Measurements from ENCODE around the gene THAP9.
"Not testable (repeated sequence)": the region's sequence is repeated elsewhere in the genome, so short reads cannot be mapped to it uniquely, and the experiment has no call there.

THAP9 gene

GRCh38 chr4:82893942-82894341, 6.6 kb upstream of the THAP9 start:
- no peak for DNase-seq

- no peak for DNase-seq
Measured at GRCh38 chr4:82896755-82897154, 3.8 kb upstream of the THAP9 start.

GRCh38 chr4:82898322-82899243, 2.0 kb upstream of the THAP9 start:
- DNase-seq = no peak

GRCh38 chr4:82899374-82900065, 1.0 kb upstream of the THAP9 start:
- peak in 1 of 2 donors; percentile 50 for DNase-seq

GRCh38 chr4:82900066-82900410, 497 bp upstream of the THAP9 start:
- DNase-seq = no peak

- no peak for DNase-seq
Measured at GRCh38 chr4:82901183-82901718, 716 bp downstream of the THAP9 start.

GRCh38 chr4:82903737-82904136, 3.2 kb downstream of the THAP9 start:
- DNase-seq = no peak

GRCh38 chr4:82905205-82905604, 4.7 kb downstream of the THAP9 start:
- no peak for DNase-seq

GRCh38 chr4:82906469-82906868, 5.9 kb downstream of the THAP9 start:
- no peak for DNase-seq

- no peak for DNase-seq
Measured at GRCh38 chr4:82909326-82909725, 8.8 kb downstream of the THAP9 start.

GRCh38 chr4:82913305-82913704, 12.8 kb downstream of the THAP9 start:
- no peak for DNase-seq

- not testable (repeated sequence) for DNase-seq
Measured at GRCh38 chr4:82913968-82914367, 13.4 kb downstream of the THAP9 start.

GRCh38 chr4:82918091-82918490, 17.6 kb downstream of the THAP9 start:
- DNase-seq = peak in 1 of 2 donors; percentile 49

- DNase-seq = no peak
Measured at GRCh38 chr4:82919386-82919785, 18.9 kb downstream of the THAP9 start.

- DNase-seq = no peak
Measured at GRCh38 chr4:82921795-82922194, 21.3 kb downstream of the THAP9 start.

GRCh38 chr4:82930848-82931755, 30.6 kb downstream of the THAP9 start:
- DNase-seq = no peak

GRCh38 chr4:82934441-82934840, 33.9 kb downstream of the THAP9 start:
- DNase-seq = no peak

GRCh38 chr4:82939414-82939813, 38.9 kb downstream of the THAP9 start:
- no peak for DNase-seq

GRCh38 chr4:82947498-82947897, 47.0 kb downstream of the THAP9 start:
- no peak for DNase-seq

GRCh38 chr4:82948647-82949204, 48.2 kb downstream of the THAP9 start:
- no peak for DNase-seq

- no peak for DNase-seq
Measured at GRCh38 chr4:82951196-82951595, 50.7 kb downstream of the THAP9 start.

GRCh38 chr4:82954212-82954611, 53.7 kb downstream of the THAP9 start:
- no peak for DNase-seq
